RWPE2 (cell line): ENCODE results near the gene IL17RA.
"Not testable (repeated sequence)": the region's sequence is repeated elsewhere in the genome, so short reads cannot be mapped to it uniquely, and the experiment has no call there.

Experiments
- ATAC-seq: fragments of 200-7000 bp; cut with Tn5 transposase; 3 replicates; pipeline ENCODE4 v1.9.1; 2021; ENCODE audit warnings: low read depth
- DNase-seq: peaks from one replicate; pipeline ENCODE4 v3.0.0-alpha.2; 2020; ENCODE audit warnings: low spot score
- H3K27ac ChIP-seq: fragments of 450-650 bp; 2 replicates; pipeline ENCODE4 v1.5.1; 2017; ENCODE audit warnings: mild to moderate bottlenecking; ENCODE audit not compliant: poor library complexity, severe bottlenecking
- H3K27me3 ChIP-seq: fragments of 250-450 bp; sonication (Bioruptor Pico); 2 replicates; pipeline ENCODE4 v1.5.1; 2021; ENCODE audit warnings: mild to moderate bottlenecking, moderate library complexity; ENCODE audit not compliant: insufficient read depth, poor library complexity, severe bottlenecking
- H3K36me3 ChIP-seq: fragments of 250-450 bp; sonication (Bioruptor Pico); 2 replicates; pipeline ENCODE4 v1.5.1; 2020; ENCODE audit warnings: low read depth, mild to moderate bottlenecking, moderate library complexity
- H3K4me1 ChIP-seq: fragments of 250-450 bp; sonication (Bioruptor Pico); 2 replicates; pipeline ENCODE4 v1.5.1; 2021; ENCODE audit warnings: mild to moderate bottlenecking, moderate library complexity; ENCODE audit not compliant: insufficient read depth, poor library complexity, severe bottlenecking
- H3K4me3 ChIP-seq: fragments of 250-450 bp; sonication (Bioruptor Pico); 2 replicates; pipeline ENCODE4 v1.5.1; 2021; ENCODE audit warnings: mild to moderate bottlenecking, moderate library complexity; ENCODE audit not compliant: severe bottlenecking
- H3K9me3 ChIP-seq: fragments of 250-450 bp; sonication (Bioruptor Pico); 2 replicates; pipeline ENCODE4 v1.5.1; 2021; ENCODE audit warnings: mild to moderate bottlenecking, moderate library complexity; ENCODE audit not compliant: severe bottlenecking
- TF ChIP-seq, protein P1 (sequence below): fragments of 450-650 bp; IDR thresholded peaks from one replicate; pipeline ENCODE4 v1.5.1; 2017; ENCODE audit warnings: mild to moderate bottlenecking, moderate library complexity; ENCODE audit not compliant: poor library complexity, severe bottlenecking

The IL17RA gene

DNA sequence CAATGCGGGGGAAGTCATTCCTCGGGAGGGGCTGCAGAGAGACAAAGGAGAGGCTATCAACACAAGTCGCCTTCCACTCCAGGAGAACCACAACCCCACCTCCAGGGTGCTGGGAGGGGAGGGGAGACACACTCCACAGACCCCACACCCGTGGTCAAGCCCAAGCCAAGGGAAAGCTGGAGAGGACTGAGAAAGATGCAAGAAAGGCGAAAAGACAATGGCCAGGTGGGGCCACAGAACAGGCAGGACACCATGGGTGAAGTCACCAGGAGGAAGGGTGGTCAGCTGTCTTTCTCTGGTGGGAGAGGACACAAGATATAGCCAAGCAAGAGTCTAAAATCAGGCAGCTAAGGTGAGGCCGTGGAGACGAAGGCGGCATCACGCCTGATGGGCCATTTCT is 58.3 kb downstream of the IL17RA start:
- Histone ChIP-seq H3K36me3 (peaks cover 27% of the 10 kb centered on the region), H3K27ac (no peak overlapping the region), H3K4me3 (no peak overlapping the region), H3K9me3 (no peaks in the 10 kb centered on the region), H3K27me3 (no peaks in the 10 kb centered on the region), H3K4me1 (no peaks in the 10 kb centered on the region)
- ATAC-seq (no peak), DNase-seq (no peak)
- TF ChIP-seq, protein P1, sequence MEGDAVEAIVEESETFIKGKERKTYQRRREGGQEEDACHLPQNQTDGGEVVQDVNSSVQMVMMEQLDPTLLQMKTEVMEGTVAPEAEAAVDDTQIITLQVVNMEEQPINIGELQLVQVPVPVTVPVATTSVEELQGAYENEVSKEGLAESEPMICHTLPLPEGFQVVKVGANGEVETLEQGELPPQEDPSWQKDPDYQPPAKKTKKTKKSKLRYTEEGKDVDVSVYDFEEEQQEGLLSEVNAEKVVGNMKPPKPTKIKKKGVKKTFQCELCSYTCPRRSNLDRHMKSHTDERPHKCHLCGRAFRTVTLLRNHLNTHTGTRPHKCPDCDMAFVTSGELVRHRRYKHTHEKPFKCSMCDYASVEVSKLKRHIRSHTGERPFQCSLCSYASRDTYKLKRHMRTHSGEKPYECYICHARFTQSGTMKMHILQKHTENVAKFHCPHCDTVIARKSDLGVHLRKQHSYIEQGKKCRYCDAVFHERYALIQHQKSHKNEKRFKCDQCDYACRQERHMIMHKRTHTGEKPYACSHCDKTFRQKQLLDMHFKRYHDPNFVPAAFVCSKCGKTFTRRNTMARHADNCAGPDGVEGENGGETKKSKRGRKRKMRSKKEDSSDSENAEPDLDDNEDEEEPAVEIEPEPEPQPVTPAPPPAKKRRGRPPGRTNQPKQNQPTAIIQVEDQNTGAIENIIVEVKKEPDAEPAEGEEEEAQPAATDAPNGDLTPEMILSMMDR: no peak

DNA sequence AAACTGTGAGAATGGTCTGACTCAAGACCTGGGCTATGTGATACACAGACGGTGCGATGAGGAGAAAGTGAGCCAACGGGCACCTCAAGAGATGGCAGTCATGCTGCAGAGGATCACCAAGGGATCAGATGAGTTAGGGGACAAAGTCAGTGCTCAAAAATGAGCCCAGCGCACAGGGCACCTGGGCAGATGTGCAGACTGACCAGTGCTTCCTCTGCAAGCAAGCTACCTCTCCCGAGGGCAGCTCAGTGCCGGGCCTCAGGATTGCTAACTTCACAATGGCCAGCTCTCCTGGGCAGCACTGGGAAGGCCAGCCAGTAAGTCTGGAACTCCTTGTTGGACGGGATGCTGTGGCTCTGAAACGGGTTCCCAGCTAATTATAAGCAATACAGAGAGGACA is 59.0 kb downstream of the IL17RA start:
- Histone ChIP-seq H3K36me3 (peaks cover 29% of the 10 kb centered on the region), H3K27me3 (no peaks in the 10 kb centered on the region), H3K4me3 (no peak overlapping the region), H3K4me1 (no peaks in the 10 kb centered on the region), H3K27ac (no peak overlapping the region), H3K9me3 (no peaks in the 10 kb centered on the region)
- TF ChIP-seq, protein P1: no peak
- DNase-seq (no peak), ATAC-seq (no peak)

DNA sequence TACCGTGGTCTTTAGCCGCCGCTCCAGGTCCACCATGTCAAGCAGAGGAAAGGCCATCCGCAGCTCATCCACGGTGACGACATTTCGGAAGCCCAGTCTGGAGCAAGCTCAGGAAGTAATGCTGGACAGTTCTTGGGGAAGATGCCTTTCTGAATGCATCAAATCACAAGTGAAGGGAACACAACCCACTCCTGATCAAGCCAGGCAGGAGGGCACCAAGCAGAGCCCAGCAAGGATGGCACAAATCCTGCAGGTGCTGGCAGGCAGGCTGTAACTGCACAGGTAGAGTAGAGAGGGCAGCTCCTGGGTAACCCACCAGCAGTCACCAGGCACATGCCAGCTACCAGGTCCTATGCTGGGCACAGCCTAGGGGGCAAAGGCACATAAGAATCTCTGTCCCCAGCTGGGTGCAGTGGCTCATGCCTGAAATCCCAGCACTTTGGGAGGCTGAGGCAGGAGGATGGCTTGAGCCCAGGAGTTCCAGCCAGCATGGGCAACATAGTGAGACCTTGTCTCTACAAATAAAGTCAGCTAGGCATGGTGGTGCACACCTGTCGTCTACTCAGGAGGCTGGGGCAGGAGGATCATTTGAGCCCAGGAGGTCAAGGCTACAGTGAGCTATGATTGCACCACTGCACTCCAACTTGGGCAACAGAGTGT is 60.4 kb downstream of the IL17RA start:
- H3K9me3 ChIP-seq: no peaks in the 10 kb centered on the region
- ATAC-seq: no peak
- no peak for DNase-seq
- TF ChIP-seq, protein P1: no peak
- peaks cover 33% of the 10 kb centered on the region for H3K36me3 ChIP-seq
- no peaks in the 10 kb centered on the region for H3K4me1 ChIP-seq
- H3K27me3 ChIP-seq: no peaks in the 10 kb centered on the region
- H3K27ac ChIP-seq: no peak overlapping the region
- no peak overlapping the region for H3K4me3 ChIP-seq

DNA sequence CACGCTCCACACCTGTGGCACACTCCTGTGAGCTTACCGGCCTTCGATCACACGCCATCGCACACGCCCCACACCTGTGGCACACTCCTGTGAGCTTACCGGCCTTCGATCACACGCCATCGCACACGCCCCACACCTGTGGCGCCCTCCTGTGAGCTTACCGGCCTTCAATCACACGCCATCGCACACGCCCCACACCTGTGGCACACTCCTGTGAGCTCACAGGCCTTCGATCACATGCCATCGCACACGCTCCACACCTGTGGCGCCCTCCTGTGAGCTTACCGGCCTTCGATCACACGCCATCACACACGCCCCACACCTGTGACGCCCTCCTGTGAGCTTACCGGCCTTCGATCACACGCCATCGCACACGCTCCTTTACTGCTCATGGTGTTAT is 62.7 kb downstream of the IL17RA start:
- not testable (repeated sequence) for H3K9me3 ChIP-seq, DNase-seq, H3K4me1 ChIP-seq, ATAC-seq, H3K27ac ChIP-seq, H3K27me3 ChIP-seq, H3K4me3 ChIP-seq
- peaks cover 19% of the 10 kb centered on the region for H3K36me3 ChIP-seq

DNA sequence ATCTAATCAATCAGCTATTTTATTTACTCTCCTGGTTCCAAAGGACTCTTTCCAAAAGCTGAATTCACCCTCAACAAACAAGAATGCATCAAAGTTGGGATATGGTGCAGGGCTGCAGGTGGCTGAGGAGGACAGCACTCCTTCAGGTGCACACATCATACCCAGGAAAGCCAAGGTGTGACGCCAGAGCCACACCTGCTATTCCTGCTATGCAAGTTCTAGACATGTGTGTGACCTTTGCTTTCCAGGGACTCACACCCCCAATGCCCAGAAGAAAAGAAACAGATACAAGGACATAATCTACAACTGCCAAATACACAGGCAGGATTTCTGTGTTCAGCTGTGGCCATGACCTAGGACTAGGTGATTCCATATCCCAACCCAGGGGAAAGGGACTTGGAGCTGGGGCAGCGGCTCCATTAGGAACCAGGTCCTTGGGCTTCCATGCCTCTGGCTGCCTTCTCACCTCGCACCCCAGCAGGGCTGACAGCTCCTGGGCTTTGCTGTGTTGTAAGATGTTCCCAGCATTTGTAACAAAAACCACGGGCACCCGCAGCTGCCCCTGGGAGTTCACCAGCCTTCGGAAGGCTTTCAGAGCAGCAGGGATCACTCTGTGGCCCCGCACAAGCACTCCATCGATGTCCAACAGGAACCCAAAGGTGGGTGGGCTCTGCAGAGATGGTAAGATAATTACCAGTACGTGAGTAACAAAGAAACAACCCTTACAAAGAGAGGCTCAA is 64.4 kb downstream of the IL17RA start:
- TF ChIP-seq, protein P1: no peak
- H3K4me1 ChIP-seq: peaks cover 8% of the 10 kb centered on the region
- no peaks in the 10 kb centered on the region for H3K9me3 ChIP-seq
- ATAC-seq: no peak
- no peak overlapping the region for H3K4me3 ChIP-seq
- peaks cover 15% of the 10 kb centered on the region; the same call in 1 of the 2 replicates for H3K36me3 ChIP-seq
- no peak overlapping the region for H3K27ac ChIP-seq
- no peak for DNase-seq
- H3K27me3 ChIP-seq: no peaks in the 10 kb centered on the region
